DMS 273 (cell line): ENCODE results near the gene NFATC2.

Experiments used
- DNase-seq: peaks from one replicate; lab custom pipeline; 2025; ENCODE audit not compliant: unreplicated experiment; lab: John Stamatoyannopoulos, UW

NFATC2 gene

DNA sequence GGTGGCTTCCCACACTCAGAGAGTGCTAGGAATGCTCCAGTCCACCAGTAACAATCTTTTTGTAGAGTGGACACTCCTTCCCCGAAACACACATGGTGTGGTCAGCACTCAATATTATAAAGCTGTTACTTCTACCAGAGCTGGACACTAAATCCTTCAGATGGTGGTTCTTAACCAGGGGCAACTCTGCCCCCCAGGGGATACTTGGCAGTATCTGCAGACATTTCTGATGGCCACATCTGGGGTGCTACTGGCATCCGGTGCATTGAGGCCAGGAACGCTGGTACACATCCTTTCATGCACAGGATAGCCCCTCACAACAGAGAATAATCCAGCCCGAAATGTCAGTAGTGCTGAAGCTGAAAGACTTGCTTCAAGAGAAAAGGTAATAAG, 124.4 kb downstream of the NFATC2 start:
- DNase-seq = no peak

DNA sequence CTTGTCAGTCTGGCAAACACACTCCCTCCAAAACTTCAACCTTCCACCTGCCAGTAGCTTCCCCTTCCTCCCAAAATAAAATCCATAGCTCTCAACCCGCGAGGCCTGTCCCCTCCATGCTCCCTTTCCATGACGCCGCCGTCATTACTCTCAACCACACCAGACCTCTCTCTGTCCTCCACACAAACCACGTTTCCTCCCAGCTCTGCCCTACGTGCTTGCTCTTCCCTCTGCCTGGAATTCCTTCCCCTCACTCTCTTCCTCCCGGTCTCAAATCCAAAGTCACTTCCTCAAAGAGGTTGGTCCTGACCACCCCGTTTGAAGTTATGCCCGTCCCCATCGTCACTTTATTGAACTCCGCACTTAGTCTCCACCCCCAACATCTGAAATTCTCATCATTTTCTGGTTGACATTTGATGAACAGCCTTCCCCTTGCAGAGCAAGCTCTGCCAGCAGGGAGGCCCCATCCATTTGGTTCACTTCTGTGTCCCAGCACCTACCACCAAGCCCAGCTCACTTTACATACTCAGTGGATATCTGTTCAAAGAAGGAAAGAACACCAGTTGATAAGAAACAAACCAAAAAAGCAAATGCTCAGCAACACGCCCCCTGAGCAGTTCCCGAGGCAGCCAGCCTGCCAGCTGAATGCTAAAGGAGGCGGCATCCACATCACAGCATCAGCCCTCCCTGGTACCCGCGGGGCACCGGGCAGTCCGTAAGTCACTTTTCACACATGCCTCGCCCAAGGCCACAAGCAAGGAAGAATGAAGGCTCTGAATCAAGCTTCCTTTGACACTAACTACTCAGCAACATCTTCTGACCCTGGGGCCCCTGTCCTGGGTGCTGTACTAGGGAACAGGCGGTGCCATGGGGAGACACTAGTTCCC, 125.0 kb downstream of the NFATC2 start:
- DNase-seq = no peak

DNA sequence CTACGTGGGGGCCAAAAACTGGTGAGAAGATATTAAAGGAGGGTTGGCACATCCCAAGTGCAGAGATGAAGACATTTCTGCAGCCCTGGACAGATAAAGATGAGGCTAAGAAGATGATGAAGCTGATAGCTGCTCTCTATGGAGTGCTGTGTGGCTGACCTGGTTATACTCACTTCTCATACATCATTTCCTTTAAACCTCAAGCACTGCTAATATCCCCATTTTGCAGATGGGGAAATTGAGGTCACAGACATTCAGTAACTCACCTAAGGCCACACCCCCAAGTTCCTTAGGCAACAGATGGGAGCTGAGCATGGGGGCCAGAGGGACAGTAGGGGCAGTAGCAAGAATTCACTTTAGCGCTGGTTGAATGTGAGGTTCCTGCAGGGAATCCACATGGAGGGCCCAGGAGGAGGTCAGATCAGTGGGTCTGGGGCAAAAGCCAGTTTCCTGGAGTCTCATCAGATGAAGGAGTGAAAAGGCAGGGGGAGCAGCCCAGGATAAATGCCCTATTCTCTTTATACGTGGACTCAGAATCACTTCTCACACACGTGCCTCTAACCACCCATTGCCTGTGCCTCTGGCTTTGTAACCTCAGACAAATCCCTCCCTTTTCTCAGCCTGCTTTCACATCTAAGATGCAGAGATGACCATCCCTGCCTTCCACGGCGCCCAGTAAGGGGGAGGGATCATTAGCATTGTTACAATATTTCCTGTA, 125.8 kb downstream of the NFATC2 start:
- DNase-seq = no peak

DNA sequence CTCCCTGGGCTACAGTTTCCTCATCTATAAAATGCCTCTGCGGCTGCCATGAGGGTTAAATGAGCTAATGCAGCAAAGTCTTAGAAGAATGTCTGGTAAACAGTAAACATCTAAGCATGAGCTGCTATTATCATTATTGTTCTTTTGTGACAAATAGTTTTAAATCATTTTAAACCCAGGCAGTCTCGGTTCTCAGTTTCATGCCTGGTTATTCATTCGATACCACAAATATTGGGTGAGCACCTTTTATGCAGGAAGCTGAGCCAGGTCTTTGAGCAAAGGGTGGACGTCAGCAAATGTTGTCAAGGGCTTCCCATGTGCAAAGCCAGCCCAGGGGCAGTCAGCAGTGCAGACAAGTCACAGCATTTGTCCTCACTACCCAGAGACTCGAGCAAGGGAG, 128.7 kb downstream of the NFATC2 start:
- DNase-seq = no peak

DNA sequence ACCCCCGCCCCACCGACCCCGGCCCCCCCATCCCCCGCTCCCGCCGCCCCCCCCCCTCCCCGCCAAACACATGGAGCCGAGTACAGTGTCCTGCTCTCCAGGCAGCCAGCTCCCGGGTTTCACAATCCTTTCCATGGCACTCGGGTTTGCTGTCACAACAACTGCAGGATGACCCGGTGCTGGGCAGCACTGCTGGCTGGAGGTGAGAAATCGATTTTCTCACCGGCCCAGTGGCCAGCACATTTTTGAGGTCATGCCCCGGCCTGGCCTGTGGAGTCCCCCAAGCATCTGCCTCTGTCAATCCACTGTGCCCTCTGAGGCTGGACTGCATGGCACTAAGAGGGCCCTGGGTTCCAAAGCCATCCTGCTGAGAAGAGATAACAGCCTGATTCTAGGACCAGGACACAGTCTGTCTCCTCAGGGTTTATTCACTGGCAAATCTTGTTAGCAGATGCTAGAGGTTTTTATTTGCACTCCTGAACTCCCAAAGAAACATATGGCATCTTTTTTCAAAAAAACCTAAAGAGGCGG, 129.5 kb downstream of the NFATC2 start:
- peak; percentile 91 for DNase-seq

DNA sequence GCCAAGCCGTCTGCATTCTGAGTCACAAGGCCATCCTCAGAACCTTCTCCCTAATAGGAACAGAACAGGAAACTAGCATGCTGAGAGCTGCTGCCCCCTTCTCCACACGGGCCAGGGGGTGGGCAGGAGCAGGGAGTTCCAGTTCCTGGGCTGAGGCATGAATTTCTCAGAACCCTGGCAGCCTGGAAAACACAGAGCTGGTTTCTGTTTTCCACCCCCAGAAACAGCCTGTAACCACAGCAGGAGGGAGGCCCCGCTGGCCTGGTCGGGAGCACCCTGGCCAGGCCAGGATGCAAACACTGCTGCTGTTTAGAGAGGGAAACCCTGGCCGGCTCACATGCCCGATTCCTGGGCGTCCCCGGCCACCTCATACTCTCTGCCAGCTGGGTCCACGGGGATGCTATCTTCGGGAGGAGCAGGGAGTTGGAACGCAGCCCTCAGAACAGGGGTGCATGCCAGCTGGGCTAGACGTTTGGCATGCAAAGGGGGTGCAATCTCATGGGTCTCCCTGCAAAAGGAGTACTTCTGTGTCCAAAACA, 130.1 kb downstream of the NFATC2 start:
- DNase-seq = peak; percentile 68

DNA sequence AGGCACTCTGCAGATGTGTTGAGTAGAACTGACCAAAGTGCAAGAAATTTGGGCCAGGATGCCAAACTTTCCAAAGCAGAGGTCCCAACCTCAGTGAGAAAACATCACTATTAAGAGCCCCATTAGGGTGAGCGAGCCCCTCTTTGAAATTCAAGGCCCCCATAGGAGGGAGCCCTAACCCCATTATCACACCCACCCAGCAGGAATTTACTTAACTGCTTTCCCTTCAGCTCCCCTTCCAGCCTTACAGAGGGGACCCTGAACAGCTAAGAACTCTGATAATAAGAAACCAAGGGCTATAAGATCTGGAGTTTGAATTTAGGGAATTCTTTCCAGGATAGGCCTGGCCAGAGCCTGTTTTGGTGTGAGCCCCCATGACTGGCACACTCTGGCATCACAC, 130.6 kb downstream of the NFATC2 start:
- DNase-seq = peak; percentile 37

DNA sequence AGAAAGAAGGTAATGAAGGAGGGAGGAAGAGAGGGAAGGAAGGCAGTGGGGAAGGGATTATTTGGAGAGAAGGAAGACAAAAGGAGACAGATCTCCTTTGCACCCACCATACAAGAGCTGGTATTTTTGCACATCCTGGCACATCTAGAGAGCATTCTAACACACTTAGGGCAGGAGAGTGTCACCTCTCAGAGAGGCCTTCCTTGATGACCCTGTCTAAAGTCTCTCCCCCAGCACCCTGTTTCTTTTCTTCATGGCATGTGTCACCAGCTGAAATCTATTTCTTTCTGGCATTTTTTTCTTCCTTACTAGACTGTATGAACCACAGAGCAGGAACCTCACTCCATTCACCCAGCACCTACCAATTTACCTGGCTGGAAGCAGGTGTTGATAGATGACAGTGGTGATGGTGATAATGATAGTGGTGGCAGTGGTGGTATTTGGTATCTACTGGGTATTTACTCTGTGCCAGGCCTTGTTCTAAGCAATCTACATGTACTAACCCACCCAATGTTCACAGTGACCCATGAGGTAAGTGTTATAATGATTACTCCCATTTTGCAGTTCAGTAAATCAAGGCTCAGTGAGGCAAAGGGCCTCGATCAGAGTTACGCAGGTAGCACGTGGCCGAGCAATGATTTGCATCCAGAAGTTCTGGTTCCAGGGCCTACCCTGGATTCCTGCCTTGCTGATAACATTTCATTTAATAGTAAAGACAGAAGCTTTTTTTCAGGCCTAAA, 131.8 kb downstream of the NFATC2 start:
- no peak for DNase-seq

DNA sequence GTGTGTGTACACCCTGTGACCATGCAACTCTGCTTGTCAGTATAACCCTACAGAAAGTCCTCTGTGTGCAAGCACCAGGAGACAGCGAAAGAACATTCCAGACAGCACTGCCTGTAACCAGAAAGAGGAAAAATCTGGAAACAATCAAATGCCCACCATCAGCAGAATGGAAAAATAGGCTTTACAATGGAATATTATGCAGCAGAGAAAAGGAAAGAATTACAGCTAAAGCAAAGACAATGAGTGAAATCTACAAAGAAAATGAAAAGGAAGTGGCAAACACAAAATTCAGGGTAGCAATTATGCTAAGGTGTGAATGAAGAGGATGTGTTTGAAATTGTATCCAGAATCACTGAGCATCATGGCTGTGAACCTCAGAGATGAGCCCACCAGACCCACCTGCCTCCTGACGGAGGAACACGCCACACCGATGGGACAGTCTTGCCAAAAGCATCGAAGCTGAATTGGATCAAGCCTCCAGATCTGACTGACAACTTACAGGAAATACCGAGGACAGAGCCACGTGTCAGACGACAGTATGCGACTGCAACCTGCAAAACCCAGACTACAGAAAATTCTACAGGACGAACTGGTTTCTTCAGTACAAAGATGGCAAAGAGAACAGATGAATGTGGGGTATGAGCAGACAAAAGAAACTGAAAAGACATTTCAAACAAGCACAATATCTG, 133.2 kb downstream of the NFATC2 start:
- DNase-seq = no peak

DNA sequence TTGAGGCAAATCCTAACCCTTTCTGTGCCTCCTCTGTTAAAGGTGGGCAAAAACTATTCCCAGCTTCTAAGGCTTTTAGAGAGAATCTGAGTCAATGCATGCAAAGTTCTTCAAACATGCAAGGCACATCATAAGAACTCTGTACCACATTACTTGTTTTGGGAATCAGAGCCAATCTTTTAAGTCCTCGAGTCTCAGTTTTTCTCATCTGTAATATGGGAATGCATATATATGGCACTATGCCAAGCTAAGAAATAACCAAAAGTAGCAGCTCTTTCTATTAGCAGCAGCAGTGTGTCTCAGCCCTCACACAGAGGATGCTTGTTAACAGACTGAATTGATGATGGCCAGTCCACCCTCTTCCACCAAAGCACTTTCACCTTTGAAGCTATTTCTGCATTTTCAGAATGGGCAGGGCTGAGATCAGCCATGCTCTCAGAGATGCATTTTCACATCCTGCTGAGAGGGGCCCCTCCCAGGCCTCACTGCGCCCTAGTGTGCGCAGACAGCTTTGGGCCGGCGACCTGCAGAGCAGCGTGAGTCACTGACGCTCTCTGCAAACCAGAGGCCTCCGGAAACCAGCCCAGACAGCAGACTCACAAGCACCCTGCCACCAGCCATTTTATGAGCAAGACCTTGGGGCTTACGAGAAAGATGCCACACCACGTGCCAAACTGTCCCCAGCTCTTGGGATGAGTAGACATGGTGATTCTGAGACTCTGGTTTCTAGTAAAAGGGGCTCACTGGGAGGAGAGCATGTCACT, 138.0 kb downstream of the NFATC2 start:
- no peak for DNase-seq

DNA sequence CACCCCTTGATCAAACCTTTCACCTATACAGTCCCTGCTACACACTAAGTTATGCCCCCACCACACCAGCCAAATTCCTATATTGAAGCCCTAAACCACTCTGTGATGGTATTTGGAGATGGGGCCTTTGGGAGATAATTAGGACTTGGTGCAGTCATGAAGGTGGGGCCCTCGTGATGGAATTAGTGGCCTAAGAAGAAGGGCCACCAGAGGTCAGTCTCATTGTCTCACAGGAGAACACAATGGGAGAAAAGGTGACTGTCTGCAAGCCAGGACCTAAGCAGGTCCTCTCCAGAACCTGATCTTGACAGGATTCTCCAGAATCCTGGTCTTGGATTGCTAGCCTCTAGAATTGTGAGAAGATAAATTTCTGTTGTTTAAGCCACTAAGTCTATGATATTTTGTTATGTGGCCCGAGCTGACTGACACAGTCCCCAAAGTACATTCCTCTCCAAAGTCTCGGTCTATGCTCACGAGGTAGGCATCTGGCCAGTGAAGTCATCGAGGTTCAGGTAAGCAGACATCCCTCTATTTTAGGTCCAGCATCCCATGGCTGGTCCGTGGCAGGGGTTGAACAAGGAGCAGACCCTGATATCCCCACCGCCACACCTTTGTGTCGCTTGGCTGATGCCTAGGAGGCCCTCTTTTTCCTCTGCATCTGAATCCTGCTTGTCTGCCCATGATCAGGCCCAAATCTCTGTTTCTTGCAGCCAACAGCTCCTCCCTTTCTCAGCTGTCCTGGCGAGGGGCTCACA, 138.9 kb downstream of the NFATC2 start:
- DNase-seq = no peak

DNA sequence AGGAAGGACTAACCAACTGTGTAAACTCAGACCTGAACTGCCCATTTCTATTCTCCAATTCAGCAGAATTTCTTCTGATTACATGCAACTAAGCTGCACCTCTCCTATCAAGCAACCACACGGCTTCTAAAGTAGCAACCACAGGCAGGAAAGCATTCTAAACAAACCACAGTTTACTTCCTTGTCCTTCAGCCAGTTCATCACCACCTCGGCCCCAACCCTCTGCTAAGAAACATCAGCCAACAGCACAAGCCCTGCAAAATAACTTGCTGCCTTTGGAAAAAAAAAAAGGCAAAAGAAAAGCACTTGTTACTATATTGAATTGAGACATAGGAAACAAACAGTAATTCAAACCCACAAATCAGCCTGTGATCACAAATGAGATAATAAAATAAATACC, 140.3 kb downstream of the NFATC2 start:
- no peak for DNase-seq

DNA sequence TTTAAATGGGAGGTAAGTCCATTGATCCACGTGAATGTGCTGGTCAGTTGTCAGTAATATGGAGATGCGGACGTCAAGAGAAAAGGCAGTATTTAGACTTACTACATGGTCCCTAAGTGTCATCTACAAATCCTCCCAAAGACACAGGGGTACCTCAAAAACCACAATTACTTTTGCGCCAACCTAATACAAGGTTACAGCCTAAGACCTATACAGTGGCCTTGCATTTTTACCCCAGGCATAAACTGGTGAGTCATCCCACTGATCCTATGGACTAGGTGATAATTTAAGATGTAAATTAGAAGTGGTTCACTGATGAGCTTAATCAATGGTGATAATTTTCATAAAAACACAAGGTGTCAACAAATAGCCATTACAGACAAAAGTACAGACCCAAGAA, 141.0 kb downstream of the NFATC2 start:
- DNase-seq = no peak

DNA sequence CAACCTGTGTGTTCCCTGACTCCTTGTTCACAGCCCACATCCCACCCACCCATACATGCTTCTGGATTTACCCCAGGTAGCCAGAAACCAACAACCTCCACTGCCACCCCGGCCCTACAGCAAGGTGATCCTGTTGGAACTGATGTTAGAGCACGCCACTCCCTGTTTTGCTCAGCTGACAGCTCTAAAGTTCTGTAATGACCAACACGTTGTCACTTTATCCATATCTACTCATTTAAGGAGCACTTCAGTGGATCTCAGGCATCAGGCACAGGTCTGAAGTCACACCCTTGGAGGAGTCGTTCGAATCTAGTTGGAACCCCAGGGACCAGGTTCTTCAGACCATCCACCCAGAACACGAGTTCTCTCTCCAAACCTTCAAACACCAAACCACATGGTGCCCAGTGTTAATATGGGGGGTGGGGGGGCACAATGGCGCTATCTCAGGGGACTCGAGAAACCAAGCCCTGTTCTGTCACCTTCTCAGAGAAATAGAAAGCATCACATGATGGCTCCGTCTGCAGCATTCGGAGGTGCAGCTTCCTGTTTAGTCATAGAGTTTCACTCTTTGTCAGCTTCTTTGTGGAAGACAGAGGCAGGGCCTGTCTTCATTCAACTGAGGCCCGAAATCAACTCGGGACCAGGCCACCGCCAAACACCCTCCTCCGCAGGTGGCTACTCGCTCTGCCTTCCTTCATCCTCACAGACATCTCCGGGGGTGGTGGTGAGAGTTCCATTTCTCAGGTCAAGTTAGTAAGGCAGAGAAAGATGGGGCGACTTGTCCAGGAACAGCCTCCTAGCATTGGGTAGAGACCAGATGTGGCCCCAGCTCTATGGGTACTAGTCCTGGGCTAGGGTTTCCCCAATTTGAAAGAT, 142.2 kb downstream of the NFATC2 start:
- no peak for DNase-seq

DNA sequence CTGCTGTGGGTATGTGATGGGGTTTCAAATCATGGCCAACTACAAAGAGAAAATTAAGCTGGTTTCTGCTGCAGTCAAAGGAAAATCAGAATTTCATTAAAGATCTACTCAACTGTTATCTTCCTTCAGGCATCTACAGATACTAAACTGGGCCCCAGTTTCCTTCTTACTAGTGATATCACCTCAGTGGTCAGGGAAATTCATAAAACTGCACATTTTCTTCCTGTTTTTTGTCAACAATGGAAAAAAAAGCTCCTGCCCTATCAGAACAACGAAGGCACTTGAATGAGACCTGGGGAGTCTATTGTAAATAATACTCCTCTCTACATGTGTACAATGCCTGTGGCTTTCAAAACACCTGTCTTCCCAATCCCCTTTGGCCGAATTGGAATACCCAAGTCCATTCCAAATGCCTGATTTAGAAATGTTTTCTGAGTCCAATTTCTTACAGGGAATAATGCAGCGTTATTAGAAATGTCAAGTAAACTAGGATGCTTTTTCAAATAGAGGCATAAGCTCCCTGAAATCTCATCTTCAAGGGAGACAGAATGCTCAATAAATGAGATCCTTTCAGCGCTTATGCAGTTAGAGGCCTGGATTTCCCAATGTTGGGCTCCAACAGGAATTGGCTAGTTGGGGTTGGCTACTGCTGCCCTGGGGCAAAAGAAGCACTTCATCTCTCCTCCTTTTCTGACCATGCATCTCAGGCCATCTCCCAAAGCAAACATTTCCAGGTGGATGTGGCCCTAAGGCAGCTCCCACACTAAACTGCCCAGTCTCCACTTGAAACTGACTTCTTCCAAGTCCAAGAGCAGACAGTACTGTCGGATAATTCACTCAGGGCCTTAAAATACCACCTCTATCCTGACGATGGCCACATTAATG, 143.3 kb downstream of the NFATC2 start:
- no peak for DNase-seq

DNA sequence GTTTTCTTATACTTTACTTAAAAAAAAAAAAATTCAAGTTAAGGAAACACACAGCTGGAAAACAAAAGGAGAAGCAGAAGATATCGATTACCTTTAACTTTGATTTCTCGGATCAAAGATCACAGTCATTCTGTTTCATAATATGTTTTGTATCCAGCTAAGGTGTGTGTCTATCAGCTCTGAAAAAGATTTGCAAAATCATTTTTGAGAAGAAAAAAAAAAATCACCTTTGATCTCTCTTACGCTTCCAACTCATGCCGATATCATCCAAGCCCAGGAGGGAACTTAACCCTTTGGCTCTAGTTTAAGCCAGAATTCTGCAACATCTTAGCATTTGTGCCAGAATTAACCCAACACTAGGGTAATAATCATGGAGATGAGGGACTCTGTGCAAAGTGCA, 144.0 kb downstream of the NFATC2 start:
- no peak for DNase-seq

DNA sequence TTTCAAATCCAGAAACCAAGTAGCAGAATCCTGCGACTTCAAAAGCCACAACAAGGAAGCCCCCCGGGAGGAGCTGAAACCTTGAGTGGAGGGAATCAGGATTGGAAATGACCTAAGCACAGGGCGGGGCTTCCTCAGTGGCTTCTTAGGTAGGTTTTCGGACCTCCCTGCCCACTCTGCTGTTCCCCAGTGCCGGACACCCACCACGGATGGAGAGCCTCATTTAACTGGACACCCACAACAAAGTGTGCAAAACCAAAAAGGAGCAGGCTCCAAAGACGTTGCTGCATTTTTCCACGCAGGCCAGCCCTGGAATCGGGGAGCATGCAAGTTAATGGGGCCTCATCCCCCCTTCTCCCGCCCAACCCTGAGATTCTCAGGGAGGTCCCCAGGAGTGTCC, 144.4 kb downstream of the NFATC2 start:
- DNase-seq = no peak
